Coronary artery (tissue), 2 donors: ENCODE data around the gene DOCK6.

Source experiments
- DNase-seq: peaks from one replicate; pipeline ENCODE4 v3.0.0-alpha.2; 2017; ENCODE audit warnings: low spot score
- H3K27ac ChIP-seq, 2 donors: fragments of 200-600 bp; sonication (generic); one replicate each; pipeline ENCODE4 v1.5.1; 2016 to 2019
- H3K4me3 ChIP-seq: fragments of 200-600 bp; sonication (generic); 2 replicates; pipeline ENCODE4 v1.5.1; 2016; ENCODE audit warnings: mild to moderate bottlenecking, moderate library complexity
- CTCF ChIP-seq: fragments of 200-600 bp; sonication (generic); IDR thresholded peaks from one replicate; pipeline ENCODE4 v1.5.1; 2019; ENCODE audit warnings: antibody characterized with exemption

The DOCK6 gene

GRCh38 chr19:11240008-11240444, 22.3 kb downstream of the DOCK6 start:
- Histone ChIP-seq H3K27ac (no peak overlapping the region), H3K4me3 (no peak overlapping the region)
- TF ChIP-seq CTCF: no peak
- no peak for DNase-seq

GRCh38 chr19:11239377-11240000, 22.8 kb downstream of the DOCK6 start, which contains the start of gene ANGPTL8:
TSS of gene ANGPTL8 (plus strand) at chr19:11239619. CDS start at chr19:11239638, 19 bp downstream.
- no peak for TF ChIP-seq CTCF
- Histone ChIP-seq H3K4me3 (no peak within 1 kb of the TSS), H3K27ac (no peak within 1 kb of the TSS)
- DNase-seq: no peak

GRCh38 chr19:11238781-11239376, 23.4 kb downstream of the DOCK6 start:
- no peak for TF ChIP-seq CTCF
- DNase-seq: no peak
- H3K4me3 ChIP-seq: no peak overlapping the region
- H3K27ac ChIP-seq: no peak overlapping the region

- no peak for DNase-seq
- Histone ChIP-seq H3K4me3 (no peak overlapping the region), H3K27ac (no peak overlapping the region)
- no peak for TF ChIP-seq CTCF
Measured at GRCh38 chr19:11238041-11238440, 24.3 kb downstream of the DOCK6 start.

GRCh38 chr19:11237321-11237720, 25.0 kb downstream of the DOCK6 start:
- DNase-seq: no peak
- no peak overlapping the region for H3K27ac ChIP-seq
- no peak overlapping the region for H3K4me3 ChIP-seq
- TF ChIP-seq CTCF: no peak

- Histone ChIP-seq H3K27ac (no peak overlapping the region), H3K4me3 (no peak overlapping the region)
- DNase-seq: no peak
- no peak for TF ChIP-seq CTCF
Measured at GRCh38 chr19:11236324-11237301, 25.7 kb downstream of the DOCK6 start.
